PC-9 (cell line): ENCODE results near the gene DSCAM.

Experiments used
- EZH2 ChIP-seq: fragments of 200-600 bp; sonication (generic); IDR thresholded peaks from 2 replicates; pipeline ENCODE4 v1.8.0; 2017; ENCODE audit warnings: antibody characterized with exemption, low read depth
- TF ChIP-seq, protein P1 (sequence below): fragments of 200-600 bp; sonication (generic); conservative IDR thresholded peaks from 2 replicates; pipeline ENCODE4 v1.6.1; 2017; ENCODE audit warnings: mixed run types, antibody characterized with exemption, mild to moderate bottlenecking, moderate library complexity

DNA sequence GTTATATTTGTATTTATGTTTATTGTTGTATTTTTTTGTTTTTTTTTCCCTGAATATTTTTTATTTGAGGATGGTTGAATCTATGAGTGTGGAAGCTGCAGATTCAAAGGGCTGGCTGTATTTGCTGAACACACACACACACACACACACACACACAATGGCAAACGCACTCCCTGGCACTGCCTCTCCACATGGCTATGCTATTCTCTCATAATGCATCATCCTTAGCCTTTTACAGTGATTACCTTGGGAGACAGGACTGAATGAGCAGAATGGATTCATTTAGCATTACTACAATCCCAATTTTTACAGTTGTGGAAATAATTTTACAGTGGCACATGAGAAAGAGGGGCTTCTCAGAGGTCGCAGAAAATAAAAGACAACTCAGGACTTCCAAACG, 589.6 kb downstream of the DSCAM start:
- TF ChIP-seq, protein P1, sequence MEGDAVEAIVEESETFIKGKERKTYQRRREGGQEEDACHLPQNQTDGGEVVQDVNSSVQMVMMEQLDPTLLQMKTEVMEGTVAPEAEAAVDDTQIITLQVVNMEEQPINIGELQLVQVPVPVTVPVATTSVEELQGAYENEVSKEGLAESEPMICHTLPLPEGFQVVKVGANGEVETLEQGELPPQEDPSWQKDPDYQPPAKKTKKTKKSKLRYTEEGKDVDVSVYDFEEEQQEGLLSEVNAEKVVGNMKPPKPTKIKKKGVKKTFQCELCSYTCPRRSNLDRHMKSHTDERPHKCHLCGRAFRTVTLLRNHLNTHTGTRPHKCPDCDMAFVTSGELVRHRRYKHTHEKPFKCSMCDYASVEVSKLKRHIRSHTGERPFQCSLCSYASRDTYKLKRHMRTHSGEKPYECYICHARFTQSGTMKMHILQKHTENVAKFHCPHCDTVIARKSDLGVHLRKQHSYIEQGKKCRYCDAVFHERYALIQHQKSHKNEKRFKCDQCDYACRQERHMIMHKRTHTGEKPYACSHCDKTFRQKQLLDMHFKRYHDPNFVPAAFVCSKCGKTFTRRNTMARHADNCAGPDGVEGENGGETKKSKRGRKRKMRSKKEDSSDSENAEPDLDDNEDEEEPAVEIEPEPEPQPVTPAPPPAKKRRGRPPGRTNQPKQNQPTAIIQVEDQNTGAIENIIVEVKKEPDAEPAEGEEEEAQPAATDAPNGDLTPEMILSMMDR = no peak
- TF ChIP-seq EZH2 = no peak
